WTC11 (cell line): ENCODE data around the gene SLC30A2. TPM values are rescaled to one million over a fixed set of nuclear protein-coding genes. Genes with fewer than 3 reads are reported as not detected.

Experiments used
- ATAC-seq: fragments of 200-7000 bp; cut with Tn5 transposase; 2 replicates; pipeline ENCODE4 v1.10.0; 2021; ENCODE audit warnings: mild to moderate bottlenecking, moderate library complexity
- CTCF ChIA-PET: fragments of 300-600 bp; sonication (Branson Sonifier 250); formaldehyde crosslinking; loops from one replicate; lab custom pipeline; 2021; ENCODE audit warnings: antibody characterized with exemption; lab: Charles Lee
- POLR2A ChIA-PET: fragments of 350-600 bp; sonication (Branson Sonifier 250); formaldehyde crosslinking; loops from one replicate; lab custom pipeline; 2021; ENCODE audit warnings: antibody characterized with exemption; lab: Charles Lee
- DNase-seq: peaks from one replicate; pipeline ENCODE4 v3.0.0; 2021; ENCODE audit warnings: low spot score
- H3K27ac Mint-ChIP-seq: 2 replicates; pipeline ENCODE4 v1.8.0; 2021; ENCODE audit warnings: mixed read lengths
- H3K27me3 Mint-ChIP-seq: 2 replicates; pipeline ENCODE4 v1.8.0; 2021; ENCODE audit warnings: low read depth, mild to moderate bottlenecking, moderate library complexity, mixed read lengths
- H3K36me3 Mint-ChIP-seq: 2 replicates; pipeline ENCODE4 v1.8.0; 2021; ENCODE audit warnings: mixed read lengths
- H3K4me1 Mint-ChIP-seq: 2 replicates; pipeline ENCODE4 v1.8.0; 2022; ENCODE audit warnings: mixed read lengths
- H3K4me3 Mint-ChIP-seq: 2 replicates; pipeline ENCODE4 v1.8.0; 2021; ENCODE audit warnings: mild to moderate bottlenecking, moderate library complexity, mixed read lengths
- H3K9me3 Mint-ChIP-seq: 2 replicates; pipeline ENCODE4 v1.8.0; 2021; ENCODE audit warnings: mixed read lengths
- AFF4 ChIP-seq: sonication (generic); formaldehyde crosslinking; IDR thresholded peaks from 2 replicates; pipeline ENCODE4 v1.8.1; 2023; ENCODE audit warnings: mild to moderate bottlenecking, missing genetic modification reagents, borderline replicate concordance
- CREM ChIP-seq: sonication (generic); formaldehyde crosslinking; IDR thresholded peaks from 2 replicates; pipeline ENCODE4 v1.8.1; 2022; ENCODE audit warnings: mild to moderate bottlenecking, missing genetic modification reagents, moderate library complexity
- ELF4 ChIP-seq: sonication (generic); formaldehyde crosslinking; IDR thresholded peaks from 2 replicates; pipeline ENCODE4 v1.8.1; 2022; ENCODE audit warnings: low read depth, mild to moderate bottlenecking, moderate library complexity, missing genetic modification reagents
- EMX1 ChIP-seq: fragments of 250-450 bp; sonication (Bioruptor Pico); IDR thresholded peaks from 2 replicates; pipeline ENCODE4 v1.8.0; 2021; ENCODE audit warnings: mild to moderate bottlenecking
- ETV6 ChIP-seq: sonication (generic); formaldehyde crosslinking; IDR thresholded peaks from 2 replicates; pipeline ENCODE4 v1.8.1; 2022; ENCODE audit warnings: mild to moderate bottlenecking, missing genetic modification reagents
- GABPB1 ChIP-seq: sonication (generic); formaldehyde crosslinking; IDR thresholded peaks from 2 replicates; pipeline ENCODE4 v1.8.1; 2023; ENCODE audit warnings: mild to moderate bottlenecking, missing genetic modification reagents
- GTF2I ChIP-seq: fragments of 250-450 bp; sonication (Bioruptor Pico); conservative IDR thresholded peaks from 2 replicates; pipeline ENCODE4 v1.4.0; 2021; ENCODE audit warnings: mild to moderate bottlenecking
- IRF2 ChIP-seq: sonication (generic); formaldehyde crosslinking; IDR thresholded peaks from 2 replicates; pipeline ENCODE4 v1.8.0; 2022; ENCODE audit warnings: low read depth, missing genetic modification reagents, borderline replicate concordance
- JUN ChIP-seq: sonication (generic); formaldehyde crosslinking; IDR thresholded peaks from 2 replicates; pipeline ENCODE4 v1.8.0; 2023; ENCODE audit warnings: mild to moderate bottlenecking, missing genetic modification reagents
- MAX ChIP-seq: sonication (generic); formaldehyde crosslinking; IDR thresholded peaks from 2 replicates; pipeline ENCODE4 v1.8.0; 2022; ENCODE audit warnings: mild to moderate bottlenecking, missing genetic modification reagents
- MXD4 ChIP-seq: fragments of 250-450 bp; sonication (Bioruptor Pico); IDR thresholded peaks from 2 replicates; pipeline ENCODE4 v1.8.0; 2021; ENCODE audit warnings: mild to moderate bottlenecking, moderate library complexity, borderline replicate concordance
- MYBL2 ChIP-seq: sonication (generic); formaldehyde crosslinking; IDR thresholded peaks from 2 replicates; pipeline ENCODE4 v1.8.1; 2023; ENCODE audit warnings: mild to moderate bottlenecking, moderate library complexity, missing genetic modification reagents
- SMAD3 ChIP-seq: sonication (generic); formaldehyde crosslinking; IDR thresholded peaks from 2 replicates; pipeline ENCODE4 v1.8.0; 2022; ENCODE audit warnings: missing genetic modification reagents, mild to moderate bottlenecking, borderline replicate concordance
- STAT6 ChIP-seq: sonication (generic); formaldehyde crosslinking; conservative IDR thresholded peaks from 2 replicates; pipeline ENCODE4 v1.8.1; 2023; ENCODE audit warnings: mild to moderate bottlenecking, low read depth, missing genetic modification reagents, moderate library complexity
- ZBTB21 ChIP-seq: sonication (generic); formaldehyde crosslinking; IDR thresholded peaks from 2 replicates; pipeline ENCODE4 v1.8.1; 2023; ENCODE audit warnings: mild to moderate bottlenecking, missing genetic modification reagents, borderline replicate concordance
- ZBTB43 ChIP-seq: sonication (generic); formaldehyde crosslinking; IDR thresholded peaks from 2 replicates; pipeline ENCODE4 v1.8.1; 2023; ENCODE audit warnings: mild to moderate bottlenecking, missing genetic modification reagents
- ZNF121 ChIP-seq: sonication (generic); formaldehyde crosslinking; IDR thresholded peaks from 2 replicates; pipeline ENCODE4 v1.8.0; 2023; ENCODE audit warnings: missing genetic modification reagents
- ZNF138 ChIP-seq: sonication (generic); formaldehyde crosslinking; conservative IDR thresholded peaks from 2 replicates; pipeline ENCODE4 v1.8.1; 2022; ENCODE audit warnings: mild to moderate bottlenecking, moderate library complexity, missing genetic modification reagents
- ZNF396 ChIP-seq: fragments of 250-450 bp; sonication (Bioruptor Pico); IDR thresholded peaks from 2 replicates; pipeline ENCODE4 v1.8.0; 2021; ENCODE audit warnings: mild to moderate bottlenecking, moderate library complexity, borderline replicate concordance
- ZNF423 ChIP-seq: fragments of 250-450 bp; sonication (Bioruptor Pico); IDR thresholded peaks from 2 replicates; pipeline ENCODE4 v2.1.2; 2022; ENCODE audit warnings: mild to moderate bottlenecking, moderate library complexity
- total RNA-seq: library from RNA; stranded (reverse); gene quantifications from 3 replicates; pipeline ENCODE4 v1.2.3, GENCODE V29; 2021
- TF ChIP-seq, protein P1 (sequence below): sonication (generic); formaldehyde crosslinking; IDR thresholded peaks from 2 replicates; pipeline ENCODE4 v1.8.0; 2023; ENCODE audit warnings: mild to moderate bottlenecking, missing genetic modification reagents
- TF ChIP-seq, protein P2 (sequence below): sonication (generic); formaldehyde crosslinking; IDR thresholded peaks from 2 replicates; pipeline ENCODE4 v1.8.1; 2022; ENCODE audit warnings: low read depth, mild to moderate bottlenecking, moderate library complexity, missing genetic modification reagents, borderline replicate concordance
- TF ChIP-seq, protein P3 (sequence below): sonication (generic); formaldehyde crosslinking; IDR thresholded peaks from 2 replicates; pipeline ENCODE4 v1.8.1; 2023; ENCODE audit warnings: mild to moderate bottlenecking, missing genetic modification reagents, moderate library complexity

SLC30A2 gene
- total RNA-seq, 1 experiment from 2014 or later: 0.15 TPM

- H3K4me3 Mint-ChIP-seq: no peak overlapping the region
- TF ChIP-seq MYBL2 (CRISPR knock-in tag) (no peak), ZNF138 (no peak), EMX1 (CRISPR knock-in tag) (no peak), IRF2 (CRISPR knock-in tag) (no peak), CREM (CRISPR knock-in tag) (no peak), MAX (no peak), GTF2I (CRISPR knock-in tag) (no peak), JUN (CRISPR knock-in tag) (no peak), GABPB1 (CRISPR knock-in tag) (no peak), ZNF121 (CRISPR knock-in tag) (no peak), AFF4 (no peak), ZBTB21 (CRISPR knock-in tag) (no peak)
- TF ChIP-seq, protein P1, sequence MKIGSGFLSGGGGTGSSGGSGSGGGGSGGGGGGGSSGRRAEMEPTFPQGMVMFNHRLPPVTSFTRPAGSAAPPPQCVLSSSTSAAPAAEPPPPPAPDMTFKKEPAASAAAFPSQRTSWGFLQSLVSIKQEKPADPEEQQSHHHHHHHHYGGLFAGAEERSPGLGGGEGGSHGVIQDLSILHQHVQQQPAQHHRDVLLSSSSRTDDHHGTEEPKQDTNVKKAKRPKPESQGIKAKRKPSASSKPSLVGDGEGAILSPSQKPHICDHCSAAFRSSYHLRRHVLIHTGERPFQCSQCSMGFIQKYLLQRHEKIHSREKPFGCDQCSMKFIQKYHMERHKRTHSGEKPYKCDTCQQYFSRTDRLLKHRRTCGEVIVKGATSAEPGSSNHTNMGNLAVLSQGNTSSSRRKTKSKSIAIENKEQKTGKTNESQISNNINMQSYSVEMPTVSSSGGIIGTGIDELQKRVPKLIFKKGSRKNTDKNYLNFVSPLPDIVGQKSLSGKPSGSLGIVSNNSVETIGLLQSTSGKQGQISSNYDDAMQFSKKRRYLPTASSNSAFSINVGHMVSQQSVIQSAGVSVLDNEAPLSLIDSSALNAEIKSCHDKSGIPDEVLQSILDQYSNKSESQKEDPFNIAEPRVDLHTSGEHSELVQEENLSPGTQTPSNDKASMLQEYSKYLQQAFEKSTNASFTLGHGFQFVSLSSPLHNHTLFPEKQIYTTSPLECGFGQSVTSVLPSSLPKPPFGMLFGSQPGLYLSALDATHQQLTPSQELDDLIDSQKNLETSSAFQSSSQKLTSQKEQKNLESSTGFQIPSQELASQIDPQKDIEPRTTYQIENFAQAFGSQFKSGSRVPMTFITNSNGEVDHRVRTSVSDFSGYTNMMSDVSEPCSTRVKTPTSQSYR (CRISPR knock-in tag): no peak
- TF ChIP-seq, protein P2, sequence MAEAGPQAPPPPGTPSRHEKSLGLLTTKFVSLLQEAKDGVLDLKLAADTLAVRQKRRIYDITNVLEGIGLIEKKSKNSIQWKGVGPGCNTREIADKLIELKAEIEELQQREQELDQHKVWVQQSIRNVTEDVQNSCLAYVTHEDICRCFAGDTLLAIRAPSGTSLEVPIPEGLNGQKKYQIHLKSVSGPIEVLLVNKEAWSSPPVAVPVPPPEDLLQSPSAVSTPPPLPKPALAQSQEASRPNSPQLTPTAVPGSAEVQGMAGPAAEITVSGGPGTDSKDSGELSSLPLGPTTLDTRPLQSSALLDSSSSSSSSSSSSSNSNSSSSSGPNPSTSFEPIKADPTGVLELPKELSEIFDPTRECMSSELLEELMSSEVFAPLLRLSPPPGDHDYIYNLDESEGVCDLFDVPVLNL (CRISPR knock-in tag): no peak
- TF ChIP-seq, all 79 proteins: peak for 0
- Mint-ChIP-seq H3K36me3 (no peaks in the 10 kb centered on the region), H3K27me3 (no peaks in the 10 kb centered on the region), H3K9me3 (no peaks in the 10 kb centered on the region), H3K4me1 (peaks cover 31% of the 10 kb centered on the region), H3K27ac (no peak overlapping the region)
- ChIA-PET CTCF (no interaction called here), POLR2A (interaction anchor here (0.6 kb wide), 1 partner anchor 128 kb away, joined by 4 read pairs; no protein-coding TSS in a partner anchor)
- DNase-seq (no peak), ATAC-seq (no peak)
Observed at GRCh38 chr1:26014179-26014578, 31.7 kb downstream of the SLC30A2 start.

GRCh38 chr1:26012864-26013263, 33.1 kb downstream of the SLC30A2 start:
- Mint-ChIP-seq H3K4me3 (no peak overlapping the region), H3K36me3 (no peaks in the 10 kb centered on the region), H3K27ac (no peak overlapping the region), H3K9me3 (no peaks in the 10 kb centered on the region), H3K4me1 (peaks cover 27% of the 10 kb centered on the region), H3K27me3 (no peaks in the 10 kb centered on the region)
- ChIA-PET CTCF (interaction anchor here (1.0 to 1.5 kb wide), 4 partner anchors 14 to 132 kb away, joined by 3 to 6 read pairs (median 3); no protein-coding TSS in a partner anchor), POLR2A (no interaction called here)
- DNase-seq: no peak
- TF ChIP-seq ZNF396 (no peak), STAT6 (CRISPR knock-in tag) (no peak), MAX (no peak), MXD4 (CRISPR knock-in tag) (no peak), MYBL2 (CRISPR knock-in tag) (no peak), ZBTB43 (CRISPR knock-in tag) (no peak), ETV6 (CRISPR knock-in tag) (no peak), ZNF423 (CRISPR knock-in tag) (no peak), SMAD3 (no peak), ELF4 (no peak)
- TF ChIP-seq, protein P3, sequence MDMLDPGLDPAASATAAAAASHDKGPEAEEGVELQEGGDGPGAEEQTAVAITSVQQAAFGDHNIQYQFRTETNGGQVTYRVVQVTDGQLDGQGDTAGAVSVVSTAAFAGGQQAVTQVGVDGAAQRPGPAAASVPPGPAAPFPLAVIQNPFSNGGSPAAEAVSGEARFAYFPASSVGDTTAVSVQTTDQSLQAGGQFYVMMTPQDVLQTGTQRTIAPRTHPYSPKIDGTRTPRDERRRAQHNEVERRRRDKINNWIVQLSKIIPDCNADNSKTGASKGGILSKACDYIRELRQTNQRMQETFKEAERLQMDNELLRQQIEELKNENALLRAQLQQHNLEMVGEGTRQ (CRISPR knock-in tag): no peak
- TF ChIP-seq, all 79 proteins: peak for 0
- no peak for ATAC-seq
